Liver (tissue), 9 donors: ENCODE measurements around the gene ABRACL. TPM values are rescaled to one million over a fixed set of nuclear protein-coding genes. Genes with fewer than 3 reads are reported as not detected.

Experiments used
- DNase-seq: peaks from one replicate; pipeline ENCODE4 v3.0.0-alpha.2; 2017; ENCODE audit warnings: low spot score
- H3K27ac ChIP-seq, 2 donors: one replicate each; pipeline ENCODE4 v1.7.0; 2013; ENCODE audit warnings: inconsistent platforms in 2 of 2, low read length in 2 of 2, control low read depth in 1 of 2, low read depth in 1 of 2, mild to moderate bottlenecking in 1 of 2
- H3K27me3 ChIP-seq, 4 donors: one replicate each; pipeline versions ENCODE4 v1.6.1 to v1.7.0; 2013; ENCODE audit warnings: low read length in 3 of 4, inconsistent platforms in 1 of 4, mild to moderate bottlenecking in 1 of 4, moderate library complexity in 1 of 4; ENCODE audit not compliant: control insufficient read depth in 4 of 4, insufficient read depth in 4 of 4
- H3K36me3 ChIP-seq, 4 donors: one replicate each; pipeline versions ENCODE4 v1.6.1 to v1.7.0; 2013; ENCODE audit warnings: low read length in 3 of 4, mild to moderate bottlenecking in 3 of 4, low read depth in 1 of 4, moderate library complexity in 1 of 4; ENCODE audit not compliant: control insufficient read depth in 4 of 4, insufficient read depth in 3 of 4
- H3K4me1 ChIP-seq, 4 donors: one replicate each; pipeline versions ENCODE4 v1.6.1 to v1.7.0; 2013; ENCODE audit warnings: low read length in 3 of 4, mild to moderate bottlenecking in 3 of 4, moderate library complexity in 1 of 4; ENCODE audit not compliant: control insufficient read depth in 4 of 4, insufficient read depth in 4 of 4
- H3K4me3 ChIP-seq, 3 donors: one replicate each; pipeline versions ENCODE4 v1.6.1 to v1.7.0; 2013; ENCODE audit warnings: low read length in 3 of 3, control low read depth in 1 of 3, low read depth in 1 of 3, mild to moderate bottlenecking in 1 of 3
- H3K9ac ChIP-seq, 2 donors: one replicate each; pipeline ENCODE4 v1.7.0; 2013; ENCODE audit warnings: low read length in 2 of 2, mild to moderate bottlenecking in 2 of 2, moderate library complexity in 2 of 2, control low read depth in 1 of 2, low read depth in 1 of 2
- H3K9me3 ChIP-seq, 4 donors: one replicate each; pipeline versions ENCODE4 v1.6.1 to v1.7.0; 2013; ENCODE audit warnings: low read length in 3 of 4; ENCODE audit not compliant: control insufficient read depth in 4 of 4
- CTCF ChIP-seq: fragments of 150-350 bp; IDR thresholded peaks from 2 replicates; pipeline ENCODE4 v1.5.1; 2017; ENCODE audit warnings: improper control_type of control experiment, low read depth, low read length; ENCODE audit not compliant: missing input control
- EGR1 ChIP-seq, 2 donors: IDR thresholded peaks; 2 replicates each; pipeline ENCODE4 v1.6.1; 2016 to 2018; ENCODE audit warnings: antibody characterized with exemption in 2 of 2, low read depth in 2 of 2
- FOXA1 ChIP-seq: IDR thresholded peaks from 2 replicates; pipeline ENCODE4 v1.6.1; 2016; ENCODE audit warnings: antibody characterized with exemption
- FOXA2 ChIP-seq: IDR thresholded peaks from 2 replicates; pipeline ENCODE4 v1.6.1; 2016; ENCODE audit warnings: antibody characterized with exemption
- GABPA ChIP-seq, 2 donors: IDR thresholded peaks in 1 of 2; conservative IDR thresholded peaks in 1 of 2; 2 replicates each; pipeline ENCODE4 v1.6.1; 2016; ENCODE audit warnings: antibody characterized with exemption in 2 of 2, mild to moderate bottlenecking in 1 of 2, moderate library complexity in 1 of 2
- HNF4A ChIP-seq, 2 donors: conservative IDR thresholded peaks; 2 replicates each; pipeline ENCODE4 v1.6.1; 2016; ENCODE audit warnings: antibody characterized with exemption in 2 of 2, mild to moderate bottlenecking in 2 of 2
- HNF4G ChIP-seq: IDR thresholded peaks from 2 replicates; pipeline ENCODE4 v1.6.1; 2016; ENCODE audit warnings: antibody characterized with exemption
- JUND ChIP-seq, 2 donors: IDR thresholded peaks; 2 replicates each; pipeline ENCODE4 v1.6.1; 2016; ENCODE audit warnings: antibody characterized with exemption in 2 of 2
- MAX ChIP-seq: IDR thresholded peaks from 2 replicates; pipeline ENCODE4 v1.6.1; 2016; ENCODE audit warnings: antibody characterized with exemption
- NR2F2 ChIP-seq: IDR thresholded peaks from 2 replicates; pipeline ENCODE4 v1.6.1; 2016; ENCODE audit warnings: antibody characterized with exemption
- RAD21 ChIP-seq, 2 donors: IDR thresholded peaks; 2 replicates each; pipeline ENCODE4 v1.6.1; 2016; ENCODE audit warnings: antibody characterized with exemption in 2 of 2, mild to moderate bottlenecking in 2 of 2
- RXRA ChIP-seq, 2 donors: IDR thresholded peaks; 2 replicates each; pipeline ENCODE4 v1.6.1; 2017 to 2018; ENCODE audit warnings: antibody characterized with exemption in 2 of 2, mild to moderate bottlenecking in 1 of 2
- SP1 ChIP-seq: IDR thresholded peaks from 2 replicates; pipeline ENCODE4 v1.6.1; 2018; ENCODE audit warnings: antibody characterized with exemption, mild to moderate bottlenecking
- TAF1 ChIP-seq: conservative IDR thresholded peaks from 2 replicates; pipeline ENCODE4 v1.6.1; 2016; ENCODE audit warnings: antibody characterized with exemption, mild to moderate bottlenecking
- YY1 ChIP-seq: IDR thresholded peaks from 2 replicates; pipeline ENCODE4 v1.6.1; 2016; ENCODE audit warnings: antibody characterized with exemption, mild to moderate bottlenecking
- WGBS: extraction: QIAGEN DNeasy Blood & Tissue Kit; methylation state at CpG from one replicate; pipeline ENCODE4 v1.1.7; 2013; 5-methylcytosine and 5-hydroxymethylcytosine counted together
- polyA plus RNA-seq, 2 donors: library from polyadenylated mRNA; stranded (reverse) in 1 of 2; unstranded in 1 of 2; fragments of 200-250 nt in 1 of 2; fragments of >200 nt in 1 of 2; fragmentation: Nextera tagmentation in 1 of 2; extraction: Ambion mirVana in 1 of 2; gene quantifications; one replicate each; pipeline versions ENCODE4 v1.2.1 to v1.2.3, GENCODE V29; 2013 to 2015
- total RNA-seq, 2 donors: library from RNA; depleted of rRNA; stranded (reverse); fragments of >200 nt; gene quantifications; one replicate each; pipeline ENCODE4 v1.2.3, GENCODE V29; 2014
- TF ChIP-seq, protein P1 (sequence below): IDR thresholded peaks from 2 replicates; pipeline ENCODE4 v1.6.1; 2016; ENCODE audit warnings: antibody characterized with exemption
- TF ChIP-seq, protein P2 (sequence below): IDR thresholded peaks from 2 replicates; pipeline ENCODE4 v1.6.1; 2016; ENCODE audit warnings: antibody characterized with exemption
- TF ChIP-seq, protein P3 (sequence below): IDR thresholded peaks from 2 replicates; pipeline ENCODE4 v1.6.1; 2016; ENCODE audit warnings: antibody characterized with exemption, mild to moderate bottlenecking
- donor health status: healthy.
- donor health status: healthy.
- donor health status: healthy.
- donor health status: healthy.
- donor health status: healthy.

ABRACL gene
- total and polyA plus RNA-seq, 4 donors: 14.2 to 66.3 (median 26.8) TPM

DNA sequence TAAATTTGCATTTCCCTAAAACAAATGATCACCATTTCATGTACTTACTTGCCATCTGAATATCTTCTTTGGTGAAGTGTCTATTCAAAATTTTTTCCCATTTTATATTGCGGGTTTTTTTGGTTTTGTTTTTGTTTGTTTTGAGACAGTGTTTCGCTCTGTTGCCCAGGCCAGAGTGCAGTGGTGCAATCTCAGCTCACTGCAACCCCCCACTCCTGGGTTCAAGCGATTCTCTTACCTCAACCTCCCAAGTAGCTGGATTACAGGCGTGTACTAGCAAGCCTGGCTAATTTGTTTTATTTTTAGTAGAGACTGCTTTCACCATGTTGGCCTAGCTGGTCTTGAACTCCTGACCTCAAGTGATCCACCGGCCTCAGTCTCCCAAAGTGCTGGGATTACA lies 31.4 kb upstream of the ABRACL start:
- 44% methylated on average over 5 of the region's 5 CpGs for WGBS
- TF ChIP-seq, protein P1, sequence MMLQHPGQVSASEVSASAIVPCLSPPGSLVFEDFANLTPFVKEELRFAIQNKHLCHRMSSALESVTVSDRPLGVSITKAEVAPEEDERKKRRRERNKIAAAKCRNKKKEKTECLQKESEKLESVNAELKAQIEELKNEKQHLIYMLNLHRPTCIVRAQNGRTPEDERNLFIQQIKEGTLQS: no peak
- TF ChIP-seq RXRA (IDR thresholded peaks at IDR 0.05) (peak; percentile 23 to 26), SP1 (peak; percentile 39), FOXA2 (no peak), HNF4A (conservative IDR thresholded peaks at IDR 0.05) (peak in 1 of 2 donors; percentile 66), JUND (IDR thresholded peaks at IDR 0.05) (peak in 1 of 2 donors; percentile 8), YY1 (no peak)
- no peaks in the 10 kb centered on the region for H3K27me3 ChIP-seq
- H3K27ac ChIP-seq: no peak overlapping the region
- H3K9ac ChIP-seq: no peak overlapping the region
- H3K36me3 ChIP-seq: no peaks in the 10 kb centered on the region
- DNase-seq: no peak
- H3K9me3 ChIP-seq: no peaks in the 10 kb centered on the region
- H3K4me3 ChIP-seq: no peak overlapping the region
- H3K4me1 ChIP-seq: peaks cover 15 to 46% (median 39%) of the 10 kb centered on the region in 4 donors

DNA sequence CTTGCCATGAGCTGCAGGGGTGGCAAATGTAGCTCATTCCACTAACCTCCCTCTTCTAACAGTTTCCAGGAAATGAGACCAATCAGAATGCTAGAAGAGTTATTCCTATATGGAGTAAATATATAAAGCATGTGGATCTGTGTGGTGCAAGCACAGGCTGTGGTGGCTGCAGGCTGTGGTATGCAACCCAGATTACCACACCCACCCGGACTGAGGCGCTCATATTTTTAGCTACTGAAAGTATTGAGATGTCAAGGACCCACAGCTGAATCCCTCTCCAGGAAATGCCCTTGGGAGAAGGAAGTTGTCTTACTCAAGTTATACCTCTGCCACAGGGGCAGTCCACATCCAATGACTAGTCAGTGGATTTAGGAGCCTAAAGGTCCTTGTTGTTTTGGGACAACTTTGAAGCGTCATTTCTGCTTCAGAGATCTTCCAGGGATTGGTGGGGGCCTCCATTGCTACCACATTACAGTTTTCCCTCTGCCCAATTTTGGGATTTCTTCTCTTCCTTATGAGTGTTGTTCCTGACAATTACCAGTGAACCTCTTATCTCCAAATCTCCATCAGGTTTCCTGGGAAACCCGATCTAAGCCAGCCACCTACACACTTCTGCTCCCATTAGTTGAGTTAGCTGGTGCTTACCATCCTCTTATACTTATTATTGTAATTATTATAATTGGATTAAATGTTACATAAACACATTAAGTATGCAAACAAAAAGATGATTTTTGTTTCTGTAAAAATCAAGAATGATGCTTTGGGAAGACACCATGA lies 28.4 kb upstream of the ABRACL start:
- H3K27me3 ChIP-seq: no peaks in the 10 kb centered on the region
- H3K9ac ChIP-seq: no peak overlapping the region
- no peaks in the 10 kb centered on the region for H3K36me3 ChIP-seq
- H3K27ac ChIP-seq: no peak overlapping the region
- DNase-seq: no peak
- WGBS: 84% methylated on average over 4 of the region's 4 CpGs
- H3K4me1 ChIP-seq: peaks cover 0 to 25% (median 16%) of the 10 kb centered on the region in 4 donors
- no peaks in the 10 kb centered on the region for H3K9me3 ChIP-seq
- no peak overlapping the region for H3K4me3 ChIP-seq
- TF ChIP-seq JUND (IDR thresholded peaks at IDR 0.05) (no peak), NR2F2 (no peak), HNF4A (conservative IDR thresholded peaks at IDR 0.05) (no peak), FOXA1 (no peak), EGR1 (IDR thresholded peaks at IDR 0.05; ENCODE audit: low read depth in 2 of 2) (no peak), CTCF (no peak), YY1 (no peak), SP1 (no peak), HNF4G (no peak), RAD21 (IDR thresholded peaks at IDR 0.05) (no peak), TAF1 (no peak), RXRA (IDR thresholded peaks at IDR 0.05) (no peak), FOXA2 (no peak), MAX (no peak), GABPA (IDR thresholded peaks at IDR 0.05 in 1 of 2, conservative IDR thresholded peaks at IDR 0.05 in 1 of 2) (no peak)
- TF ChIP-seq, protein P2, sequence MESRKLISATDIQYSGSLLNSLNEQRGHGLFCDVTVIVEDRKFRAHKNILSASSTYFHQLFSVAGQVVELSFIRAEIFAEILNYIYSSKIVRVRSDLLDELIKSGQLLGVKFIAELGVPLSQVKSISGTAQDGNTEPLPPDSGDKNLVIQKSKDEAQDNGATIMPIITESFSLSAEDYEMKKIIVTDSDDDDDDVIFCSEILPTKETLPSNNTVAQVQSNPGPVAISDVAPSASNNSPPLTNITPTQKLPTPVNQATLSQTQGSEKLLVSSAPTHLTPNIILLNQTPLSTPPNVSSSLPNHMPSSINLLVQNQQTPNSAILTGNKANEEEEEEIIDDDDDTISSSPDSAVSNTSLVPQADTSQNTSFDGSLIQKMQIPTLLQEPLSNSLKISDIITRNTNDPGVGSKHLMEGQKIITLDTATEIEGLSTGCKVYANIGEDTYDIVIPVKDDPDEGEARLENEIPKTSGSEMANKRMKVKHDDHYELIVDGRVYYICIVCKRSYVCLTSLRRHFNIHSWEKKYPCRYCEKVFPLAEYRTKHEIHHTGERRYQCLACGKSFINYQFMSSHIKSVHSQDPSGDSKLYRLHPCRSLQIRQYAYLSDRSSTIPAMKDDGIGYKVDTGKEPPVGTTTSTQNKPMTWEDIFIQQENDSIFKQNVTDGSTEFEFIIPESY: no peak
- TF ChIP-seq, protein P3, sequence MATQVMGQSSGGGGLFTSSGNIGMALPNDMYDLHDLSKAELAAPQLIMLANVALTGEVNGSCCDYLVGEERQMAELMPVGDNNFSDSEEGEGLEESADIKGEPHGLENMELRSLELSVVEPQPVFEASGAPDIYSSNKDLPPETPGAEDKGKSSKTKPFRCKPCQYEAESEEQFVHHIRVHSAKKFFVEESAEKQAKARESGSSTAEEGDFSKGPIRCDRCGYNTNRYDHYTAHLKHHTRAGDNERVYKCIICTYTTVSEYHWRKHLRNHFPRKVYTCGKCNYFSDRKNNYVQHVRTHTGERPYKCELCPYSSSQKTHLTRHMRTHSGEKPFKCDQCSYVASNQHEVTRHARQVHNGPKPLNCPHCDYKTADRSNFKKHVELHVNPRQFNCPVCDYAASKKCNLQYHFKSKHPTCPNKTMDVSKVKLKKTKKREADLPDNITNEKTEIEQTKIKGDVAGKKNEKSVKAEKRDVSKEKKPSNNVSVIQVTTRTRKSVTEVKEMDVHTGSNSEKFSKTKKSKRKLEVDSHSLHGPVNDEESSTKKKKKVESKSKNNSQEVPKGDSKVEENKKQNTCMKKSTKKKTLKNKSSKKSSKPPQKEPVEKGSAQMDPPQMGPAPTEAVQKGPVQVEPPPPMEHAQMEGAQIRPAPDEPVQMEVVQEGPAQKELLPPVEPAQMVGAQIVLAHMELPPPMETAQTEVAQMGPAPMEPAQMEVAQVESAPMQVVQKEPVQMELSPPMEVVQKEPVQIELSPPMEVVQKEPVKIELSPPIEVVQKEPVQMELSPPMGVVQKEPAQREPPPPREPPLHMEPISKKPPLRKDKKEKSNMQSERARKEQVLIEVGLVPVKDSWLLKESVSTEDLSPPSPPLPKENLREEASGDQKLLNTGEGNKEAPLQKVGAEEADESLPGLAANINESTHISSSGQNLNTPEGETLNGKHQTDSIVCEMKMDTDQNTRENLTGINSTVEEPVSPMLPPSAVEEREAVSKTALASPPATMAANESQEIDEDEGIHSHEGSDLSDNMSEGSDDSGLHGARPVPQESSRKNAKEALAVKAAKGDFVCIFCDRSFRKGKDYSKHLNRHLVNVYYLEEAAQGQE: no peak
- TF ChIP-seq, protein P1: no peak
